ENCODE measurements around the gene NKD1. TPM values are rescaled to one million over a fixed set of nuclear protein-coding genes. Genes with fewer than 3 reads are reported as not detected.

Gene NKD1
- total RNA-seq, 1 experiment from 2014 or later: 0.44 TPM

DNA sequence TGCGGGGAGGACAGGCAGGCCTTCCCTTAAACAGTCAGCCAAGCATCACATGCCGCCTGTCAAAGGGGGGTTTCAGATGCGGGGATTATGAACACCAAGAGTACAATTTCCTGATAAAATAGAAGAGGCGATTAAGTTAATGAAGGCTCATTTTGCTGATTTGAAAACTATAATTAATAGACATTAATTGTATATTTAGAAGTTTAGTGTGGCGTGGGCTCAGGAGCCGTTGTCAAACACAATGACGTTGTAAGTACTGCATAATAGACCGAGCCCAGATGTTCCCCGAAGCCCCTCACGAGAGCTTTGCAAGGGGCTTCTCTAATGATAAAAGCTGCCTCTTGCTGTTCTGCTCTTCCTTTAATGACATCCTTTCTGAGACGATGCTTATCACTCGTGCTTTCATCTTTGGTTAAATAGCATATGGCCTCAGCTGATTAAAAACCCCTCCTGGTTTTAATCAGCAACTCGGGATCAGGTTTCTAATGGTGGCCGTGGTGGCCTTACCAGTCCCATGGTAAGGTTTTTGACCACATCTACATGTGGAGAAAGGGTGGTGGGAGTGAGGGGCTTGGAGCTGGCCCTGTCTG, 104.7 kb downstream of the NKD1 start:
- no peaks in the 10 kb centered on the region for H3K9me2 ChIP-seq (ENCODE audit: insufficient read depth)
- H3K4me2 ChIP-seq: no peak overlapping the region
- DNase-seq: no peak
- no peak overlapping the region for H2AFZ ChIP-seq
- H3K4me3 ChIP-seq: no peak overlapping the region
- intact Hi-C loops (cut with micrococcal nuclease; ENCODE audit: unreplicated experiment): no loop called here
- no peaks in the 10 kb centered on the region for H3K9me3 ChIP-seq (ENCODE audit: insufficient read depth, low read depth)
- no peaks in the 10 kb centered on the region for H3K79me2 ChIP-seq (ENCODE audit: low read depth)
- no peaks in the 10 kb centered on the region for H3K4me1 ChIP-seq (replicated peaks; ENCODE audit: insufficient read depth)
- ChIA-PET POLR2A (ENCODE audit: unreplicated experiment) (no interaction called here), CTCF (no interaction called here)
- no peaks in the 10 kb centered on the region for H4K20me1 ChIP-seq (ENCODE audit: insufficient read depth)
- no peaks in the 10 kb centered on the region for H3F3A ChIP-seq (ENCODE audit: insufficient read depth, low read depth)
- no peaks in the 10 kb centered on the region; the same call in 1 of the 2 replicates for H3K27me3 ChIP-seq (ENCODE audit: insufficient read depth, low read depth)
- no peaks in the 10 kb centered on the region for H3K36me3 ChIP-seq (ENCODE audit: low read depth)
- no TSS peak for BruUV-seq (replicated peaks)
- no peak overlapping the region for H3K27ac ChIP-seq
- TF ChIP-seq, protein P1, sequence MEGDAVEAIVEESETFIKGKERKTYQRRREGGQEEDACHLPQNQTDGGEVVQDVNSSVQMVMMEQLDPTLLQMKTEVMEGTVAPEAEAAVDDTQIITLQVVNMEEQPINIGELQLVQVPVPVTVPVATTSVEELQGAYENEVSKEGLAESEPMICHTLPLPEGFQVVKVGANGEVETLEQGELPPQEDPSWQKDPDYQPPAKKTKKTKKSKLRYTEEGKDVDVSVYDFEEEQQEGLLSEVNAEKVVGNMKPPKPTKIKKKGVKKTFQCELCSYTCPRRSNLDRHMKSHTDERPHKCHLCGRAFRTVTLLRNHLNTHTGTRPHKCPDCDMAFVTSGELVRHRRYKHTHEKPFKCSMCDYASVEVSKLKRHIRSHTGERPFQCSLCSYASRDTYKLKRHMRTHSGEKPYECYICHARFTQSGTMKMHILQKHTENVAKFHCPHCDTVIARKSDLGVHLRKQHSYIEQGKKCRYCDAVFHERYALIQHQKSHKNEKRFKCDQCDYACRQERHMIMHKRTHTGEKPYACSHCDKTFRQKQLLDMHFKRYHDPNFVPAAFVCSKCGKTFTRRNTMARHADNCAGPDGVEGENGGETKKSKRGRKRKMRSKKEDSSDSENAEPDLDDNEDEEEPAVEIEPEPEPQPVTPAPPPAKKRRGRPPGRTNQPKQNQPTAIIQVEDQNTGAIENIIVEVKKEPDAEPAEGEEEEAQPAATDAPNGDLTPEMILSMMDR (conservative IDR thresholded peaks at IDR 0.05): no peak
- no peak for TF ChIP-seq EZH2 (IDR thresholded peaks at IDR 0.05; ENCODE audit: low read depth)

DNA sequence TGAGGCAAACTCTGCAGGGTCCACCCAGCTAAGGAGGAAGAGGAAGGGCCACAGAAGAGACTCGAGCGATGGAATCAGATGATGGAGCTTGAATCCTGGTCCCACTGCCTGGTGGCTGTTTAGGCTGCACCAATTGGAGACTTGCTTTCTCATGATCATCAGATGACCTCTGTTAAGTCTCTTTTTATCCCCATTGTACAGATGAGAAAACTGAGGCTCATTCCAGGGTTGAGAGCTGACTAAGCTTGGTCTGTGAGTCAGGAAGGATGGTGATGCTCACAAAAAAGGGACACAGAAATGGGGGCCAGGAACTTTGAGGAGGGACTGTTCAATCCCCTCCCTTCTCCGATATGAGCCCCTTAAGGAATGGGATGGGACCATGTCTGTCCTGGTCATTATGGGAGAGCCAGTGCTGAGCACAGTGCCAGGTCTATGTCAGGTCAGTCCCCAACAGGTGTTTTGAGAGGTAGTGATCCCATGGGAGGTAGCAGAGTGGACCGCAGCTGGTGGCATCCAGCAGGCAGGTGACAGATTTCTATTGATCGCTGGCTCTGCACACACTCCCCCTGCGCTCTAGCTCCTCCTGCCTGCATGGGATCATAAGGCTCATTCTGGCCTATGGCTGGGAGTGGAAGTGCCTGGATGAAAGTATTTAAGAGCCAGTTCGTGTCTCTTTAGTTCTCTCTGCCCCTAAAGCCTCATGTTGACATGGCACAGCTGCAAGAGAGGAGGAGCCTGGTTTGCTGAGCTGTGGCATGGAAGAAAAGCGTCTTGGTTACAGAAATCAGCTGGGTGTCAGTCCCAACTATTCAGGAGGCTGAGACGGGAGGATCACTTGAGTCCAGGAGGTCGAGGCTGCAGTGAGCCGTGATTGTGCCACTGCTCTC, 105.7 kb downstream of the NKD1 start:
- Histone ChIP-seq H3F3A (ENCODE audit: insufficient read depth, low read depth) (no peaks in the 10 kb centered on the region), H3K4me2 (no peak overlapping the region), H3K9me3 (ENCODE audit: insufficient read depth, low read depth) (no peaks in the 10 kb centered on the region), H3K79me2 (ENCODE audit: low read depth) (no peaks in the 10 kb centered on the region), H3K4me3 (no peak overlapping the region), H4K20me1 (ENCODE audit: insufficient read depth) (no peaks in the 10 kb centered on the region), H2AFZ (no peak overlapping the region), H3K9me2 (ENCODE audit: insufficient read depth) (no peaks in the 10 kb centered on the region), H3K36me3 (ENCODE audit: low read depth) (no peaks in the 10 kb centered on the region), H3K27me3 (ENCODE audit: insufficient read depth, low read depth) (no peaks in the 10 kb centered on the region), H3K4me1 (replicated peaks; ENCODE audit: insufficient read depth) (no peaks in the 10 kb centered on the region), H3K27ac (no peak overlapping the region)
- ChIA-PET POLR2A (ENCODE audit: unreplicated experiment) (interaction anchor here (0.6 kb wide), 1 partner anchor 331 kb away, joined by 9 read pairs; no protein-coding TSS in a partner anchor), CTCF (no interaction called here)
- intact Hi-C loops (cut with micrococcal nuclease; ENCODE audit: unreplicated experiment): no loop called here
- TF ChIP-seq EZH2 (IDR thresholded peaks at IDR 0.05; ENCODE audit: low read depth): no peak
- TF ChIP-seq, protein P1 (conservative IDR thresholded peaks at IDR 0.05): no peak
- no TSS peak for BruUV-seq (replicated peaks)
- no peak for DNase-seq

DNA sequence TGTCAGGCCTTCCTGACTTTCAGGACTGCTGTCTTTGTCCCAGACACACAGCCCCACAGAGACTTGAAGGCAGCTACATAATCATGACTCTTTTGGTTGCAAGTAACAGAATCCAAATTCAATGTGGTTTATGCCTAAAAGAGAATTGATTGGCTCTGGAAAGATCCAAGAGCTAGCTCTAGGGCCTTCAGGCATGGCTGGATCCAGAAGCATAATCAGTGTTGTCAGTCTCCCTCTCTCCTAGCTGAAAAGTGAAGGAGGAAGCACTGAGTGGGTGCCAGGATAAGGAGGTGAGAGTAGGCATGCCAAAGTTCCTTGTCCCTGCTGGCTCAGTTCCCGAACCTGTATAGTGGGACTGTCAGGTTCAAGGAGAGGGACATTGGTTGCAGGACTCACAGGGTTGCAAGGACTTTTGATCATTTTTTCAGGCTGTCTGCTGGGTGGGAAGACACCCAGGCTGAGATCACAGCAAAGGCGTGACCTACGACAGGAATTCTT, 107.4 kb downstream of the NKD1 start:
- Histone ChIP-seq H3K9me2 (ENCODE audit: insufficient read depth) (no peaks in the 10 kb centered on the region), H3K36me3 (ENCODE audit: low read depth) (no peaks in the 10 kb centered on the region), H4K20me1 (ENCODE audit: insufficient read depth) (no peaks in the 10 kb centered on the region), H3K27me3 (ENCODE audit: insufficient read depth, low read depth) (no peaks in the 10 kb centered on the region), H3K9me3 (ENCODE audit: insufficient read depth, low read depth) (no peaks in the 10 kb centered on the region), H3K4me1 (replicated peaks; ENCODE audit: insufficient read depth) (no peaks in the 10 kb centered on the region), H3K79me2 (ENCODE audit: low read depth) (no peaks in the 10 kb centered on the region), H3F3A (ENCODE audit: insufficient read depth, low read depth) (no peaks in the 10 kb centered on the region), H2AFZ (no peak overlapping the region), H3K27ac (no peak overlapping the region), H3K4me2 (no peak overlapping the region), H3K4me3 (no peak overlapping the region)
- intact Hi-C loops (cut with micrococcal nuclease; ENCODE audit: unreplicated experiment): no loop called here
- no TSS peak for BruUV-seq (replicated peaks)
- POLR2A ChIA-PET (ENCODE audit: unreplicated experiment): no interaction called here
- no peak for DNase-seq
- TF ChIP-seq EZH2 (IDR thresholded peaks at IDR 0.05; ENCODE audit: low read depth): no peak
- TF ChIP-seq, protein P1 (conservative IDR thresholded peaks at IDR 0.05): no peak
- CTCF ChIA-PET: no interaction called here
